NCI-H146 treated with DMSO at 0.1 percent for 48 hours (cell line): Measurements from ENCODE around the gene MPI.
"Not testable (repeated sequence)": the region's sequence is repeated elsewhere in the genome, so short reads cannot be mapped to it uniquely, and the experiment has no call there.

Experiments
- DNase-seq: peaks from one replicate; lab custom pipeline; 2025; ENCODE audit not compliant: unreplicated experiment; lab: John Stamatoyannopoulos, UW

MPI gene

GRCh38 chr15:74924525-74924924 lies 34.7 kb downstream of the MPI start:
- no peak for DNase-seq

GRCh38 chr15:74928771-74929198 lies 38.9 kb downstream of the MPI start:
- DNase-seq, result no peak

DNA sequence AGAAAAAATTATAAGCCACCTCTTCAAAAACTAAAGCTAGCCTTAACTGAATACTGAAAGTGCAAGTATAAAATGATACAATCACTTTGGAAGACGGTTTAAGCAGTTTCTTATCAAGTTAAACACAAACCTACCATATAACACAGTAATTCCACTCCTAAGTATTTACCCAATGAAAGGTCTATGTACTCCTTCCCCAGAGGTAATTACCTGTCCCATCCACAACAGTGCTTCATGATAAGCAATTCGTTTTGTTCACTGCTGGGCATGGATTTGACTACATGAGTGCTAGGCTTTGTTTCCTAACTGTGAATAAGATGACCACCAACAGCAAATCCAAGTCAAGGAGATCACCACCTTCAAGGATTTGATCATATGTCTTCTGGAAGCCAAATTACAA lies 43.7 kb downstream of the MPI start:
- DNase-seq, result no peak

DNA sequence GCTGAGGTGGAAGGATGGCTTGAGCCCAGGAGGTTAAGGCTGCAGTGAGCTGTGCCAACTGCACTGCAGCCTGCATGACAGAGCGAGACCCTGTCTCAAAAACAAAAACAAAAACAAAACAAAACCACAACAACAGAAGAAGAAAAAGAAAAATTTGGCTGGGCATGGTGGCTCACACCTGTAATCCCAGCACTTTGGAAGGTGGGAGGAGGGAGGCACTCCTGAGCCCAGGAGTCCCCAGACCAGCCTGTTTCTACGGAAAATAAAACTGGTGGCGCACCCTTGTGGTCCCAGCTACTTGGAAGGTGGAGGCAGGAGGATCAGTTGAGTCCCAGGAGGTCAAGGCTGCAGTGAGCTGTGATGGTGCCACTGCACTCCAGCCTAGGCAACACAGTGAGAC lies 45.4 kb downstream of the MPI start:
- DNase-seq, result not testable (repeated sequence)

GRCh38 chr15:74937272-74937589 lies 47.4 kb downstream of the MPI start:
- DNase-seq, result peak; percentile 11

GRCh38 chr15:74937590-74938371 lies 47.9 kb downstream of the MPI start, which contains the start of gene COX5A:
COX5A (minus strand) TSS chr15:74938073; CDS start chr15:74938014, 59 bp downstream.
- DNase-seq, result peak; percentile 66

- peak; percentile 39 for DNase-seq
Measured at GRCh38 chr15:74950078-74950908, 60.5 kb downstream of the MPI start.

GRCh38 chr15:74951006-74951405 lies 61.2 kb downstream of the MPI start:
- DNase-seq, result no peak
